Measurements from ENCODE around the gene KREMEN1.

KREMEN1 gene

DNA sequence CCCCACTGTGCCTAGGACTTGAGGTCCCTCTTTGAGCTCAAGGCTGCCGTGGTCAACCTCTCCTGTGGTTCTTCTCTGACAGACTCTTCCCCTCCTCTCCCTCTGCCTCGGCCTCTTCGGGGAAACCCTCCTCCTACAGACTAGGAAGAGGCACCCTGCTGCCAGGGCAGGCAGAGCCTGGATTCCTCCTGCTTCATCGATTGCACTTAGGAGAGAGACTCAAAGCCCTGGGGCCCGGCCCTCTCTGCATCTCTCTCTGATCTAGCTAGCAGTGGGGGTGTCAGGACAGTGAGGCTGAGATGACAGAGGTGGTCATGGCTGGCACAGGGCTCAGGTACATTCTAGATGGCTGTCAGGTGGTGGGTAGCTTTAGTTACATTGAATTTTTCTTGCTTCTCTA is 69.3 kb downstream of the KREMEN1 start:
- Histone ChIP-seq H3K9ac (ENCODE audit: low read length) (no peak overlapping the region), H3K4me2 (ENCODE audit: low read depth, low read length) (no peak overlapping the region)

GRCh38 chr22:29143941-29144785 is 71.3 kb downstream of the KREMEN1 start:
- Histone ChIP-seq H3K9ac (ENCODE audit: low read length) (no peak overlapping the region), H4K20me1 (ENCODE audit: insufficient read depth, low read length) (no peaks in the 10 kb centered on the region), H3K4me1 (ENCODE audit: low read length) (no peaks in the 10 kb centered on the region), H3K4me2 (ENCODE audit: low read depth, low read length) (no peak overlapping the region), H3K4me3 (ENCODE audit: low read length) (no peak overlapping the region), H3K9me3 (replicated peaks; ENCODE audit: insufficient read depth, low read length) (no peaks in the 10 kb centered on the region), H3K9me2 (replicated peaks; ENCODE audit: insufficient read depth, low read length) (no peaks in the 10 kb centered on the region), H3F3A (ENCODE audit: insufficient read depth, low read length) (no peaks in the 10 kb centered on the region), H3K27me3 (replicated peaks; ENCODE audit: insufficient read depth, low read length) (no peaks in the 10 kb centered on the region), H3K79me2 (ENCODE audit: low read length) (no peaks in the 10 kb centered on the region), H3K27ac (ENCODE audit: low read length) (no peak overlapping the region), H2AFZ (ENCODE audit: low read length) (no peak overlapping the region), H3K36me3 (replicated peaks; ENCODE audit: insufficient read depth, low read length) (no peaks in the 10 kb centered on the region)
- TF ChIP-seq CTCF (IDR thresholded peaks at IDR 0.05; ENCODE audit: low read length) (no peak), EZH2phosphoT487 (IDR thresholded peaks at IDR 0.05; ENCODE audit: low read length) (no peak)
- no peak for DNase-seq

More for the DNA sequence above, 69.3 kb downstream of the KREMEN1 start:
- no peak for DNase-seq
- Histone ChIP-seq H2AFZ (ENCODE audit: low read length) (no peak overlapping the region), H4K20me1 (ENCODE audit: insufficient read depth, low read length) (no peaks in the 10 kb centered on the region), H3K27ac (ENCODE audit: low read length) (no peak overlapping the region), H3K79me2 (ENCODE audit: low read length) (no peaks in the 10 kb centered on the region), H3K9me2 (replicated peaks; ENCODE audit: insufficient read depth, low read length) (no peaks in the 10 kb centered on the region), H3K4me3 (ENCODE audit: low read length) (no peak overlapping the region), H3K36me3 (replicated peaks; ENCODE audit: insufficient read depth, low read length) (no peaks in the 10 kb centered on the region), H3F3A (ENCODE audit: insufficient read depth, low read length) (no peaks in the 10 kb centered on the region), H3K4me1 (ENCODE audit: low read length) (no peaks in the 10 kb centered on the region), H3K27me3 (replicated peaks; ENCODE audit: insufficient read depth, low read length) (no peaks in the 10 kb centered on the region), H3K9me3 (replicated peaks; ENCODE audit: insufficient read depth, low read length) (no peaks in the 10 kb centered on the region)
- TF ChIP-seq CTCF (IDR thresholded peaks at IDR 0.05; ENCODE audit: low read length) = no peak
- no peak for TF ChIP-seq EZH2 (optimal IDR thresholded peaks at IDR 0.05; ENCODE audit: low read depth, low read length)
- no peak for TF ChIP-seq EZH2phosphoT487 (IDR thresholded peaks at IDR 0.05; ENCODE audit: low read length)

DNA sequence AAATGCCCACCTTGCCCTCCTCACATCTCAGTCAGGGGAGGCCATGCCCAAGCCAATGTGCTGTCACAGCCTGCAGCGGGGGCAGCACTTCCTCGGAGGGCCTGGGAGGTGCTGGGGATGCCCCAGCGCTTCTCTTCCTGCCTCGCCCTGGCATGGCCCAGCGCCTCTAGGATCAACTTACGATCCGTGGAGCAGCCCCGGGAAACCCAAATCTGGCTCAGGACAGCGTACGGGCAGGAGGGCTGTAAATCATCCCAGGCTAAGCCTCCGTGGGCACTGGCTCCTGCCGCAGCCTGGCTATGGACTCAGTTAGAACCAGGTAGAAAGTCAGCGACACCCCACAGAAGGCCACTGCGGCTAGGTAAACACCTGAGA is 71.9 kb downstream of the KREMEN1 start:
- no peak for DNase-seq
- Histone ChIP-seq H3K27me3 (replicated peaks; ENCODE audit: insufficient read depth, low read length) (no peaks in the 10 kb centered on the region), H3K36me3 (replicated peaks; ENCODE audit: insufficient read depth, low read length) (no peaks in the 10 kb centered on the region), H3F3A (ENCODE audit: insufficient read depth, low read length) (no peaks in the 10 kb centered on the region), H3K9me2 (replicated peaks; ENCODE audit: insufficient read depth, low read length) (no peaks in the 10 kb centered on the region), H3K27ac (ENCODE audit: low read length) (no peak overlapping the region), H4K20me1 (ENCODE audit: insufficient read depth, low read length) (no peaks in the 10 kb centered on the region), H3K4me2 (ENCODE audit: low read depth, low read length) (no peak overlapping the region), H2AFZ (ENCODE audit: low read length) (no peak overlapping the region), H3K4me3 (ENCODE audit: low read length) (no peak overlapping the region), H3K4me1 (ENCODE audit: low read length) (no peaks in the 10 kb centered on the region), H3K9ac (ENCODE audit: low read length) (no peak overlapping the region), H3K79me2 (ENCODE audit: low read length) (no peaks in the 10 kb centered on the region), H3K9me3 (replicated peaks; ENCODE audit: insufficient read depth, low read length) (no peaks in the 10 kb centered on the region)
- TF ChIP-seq EZH2phosphoT487 (IDR thresholded peaks at IDR 0.05; ENCODE audit: low read length) = no peak
- TF ChIP-seq CTCF (IDR thresholded peaks at IDR 0.05; ENCODE audit: low read length) = no peak
- no peak for TF ChIP-seq EZH2 (optimal IDR thresholded peaks at IDR 0.05; ENCODE audit: low read depth, low read length)

All from MM.1S (cell line).